Central memory CD8-positive, alpha-beta T cell (primary cell): ENCODE data around the gene SPATA2.
"Not testable (repeated sequence)": the region's sequence is repeated elsewhere in the genome, so short reads cannot be mapped to it uniquely, and the experiment has no call there.

Experiments used
- ATAC-seq: fragments of 150-1000 bp; cut with Tn5 transposase; replicated peaks from 2 replicates; pipeline ENCODE4 v1.10.0; 2022; ENCODE audit warnings: mild to moderate bottlenecking, moderate FRiP score, moderate number of reproducible peaks; ENCODE audit not compliant: poor library complexity, severe bottlenecking; ENCODE audit errors: extremely low read depth
- DNase-seq, 2 donors: peaks; one replicate each; pipeline ENCODE4 v3.0.0; 2021; ENCODE audit warnings: low spot score in 2 of 2
- H3K27ac Mint-ChIP-seq: one replicate; pipeline ENCODE4 v1.8.0; 2022; ENCODE audit warnings: low read depth, mild to moderate bottlenecking, moderate library complexity, mixed read lengths
- H3K27me3 Mint-ChIP-seq: one replicate; pipeline ENCODE4 v1.8.0; 2022; ENCODE audit warnings: mixed read lengths
- H3K36me3 Mint-ChIP-seq: one replicate; pipeline ENCODE4 v1.8.0; 2022; ENCODE audit warnings: mild to moderate bottlenecking, moderate library complexity, mixed read lengths; ENCODE audit not compliant: insufficient read depth
- H3K4me1 Mint-ChIP-seq: one replicate; pipeline ENCODE4 v1.8.0; 2022; ENCODE audit warnings: mixed read lengths
- H3K4me3 Mint-ChIP-seq: one replicate; pipeline ENCODE4 v1.8.0; 2022; ENCODE audit warnings: mild to moderate bottlenecking, moderate library complexity, mixed read lengths
- H3K9me3 Mint-ChIP-seq: one replicate; pipeline ENCODE4 v1.8.0; 2022; ENCODE audit warnings: mixed read lengths

Gene SPATA2

GRCh38 chr20:49866051-49866450 lies 49.3 kb downstream of the SPATA2 start:
- Mint-ChIP-seq H3K36me3 (peaks cover 30% of the 10 kb centered on the region), H3K4me1 (peaks cover 4% of the 10 kb centered on the region)
- ATAC-seq: no peak

GRCh38 chr20:49865559-49865958 lies 49.8 kb downstream of the SPATA2 start:
- no peak for ATAC-seq
- DNase-seq: no peak
- Mint-ChIP-seq H3K27me3 (no peaks in the 10 kb centered on the region), H3K27ac (no peak overlapping the region), H3K36me3 (peaks cover 30% of the 10 kb centered on the region), H3K4me3 (no peak overlapping the region), H3K9me3 (no peaks in the 10 kb centered on the region), H3K4me1 (peaks cover 4% of the 10 kb centered on the region)

More at GRCh38 chr20:49866051-49866450, 49.3 kb downstream of the SPATA2 start:
- H3K9me3 Mint-ChIP-seq: no peaks in the 10 kb centered on the region
- no peaks in the 10 kb centered on the region for H3K27me3 Mint-ChIP-seq
- no peak for DNase-seq
- H3K4me3 Mint-ChIP-seq: no peak overlapping the region
- H3K27ac Mint-ChIP-seq: no peak overlapping the region

- DNase-seq: no peak
- no peaks in the 10 kb centered on the region for H3K27me3 Mint-ChIP-seq
- no peaks in the 10 kb centered on the region for H3K9me3 Mint-ChIP-seq
- peaks cover under 1% of the 10 kb centered on the region for H3K4me1 Mint-ChIP-seq
- no peak overlapping the region for H3K4me3 Mint-ChIP-seq
- H3K36me3 Mint-ChIP-seq: peaks cover 28% of the 10 kb centered on the region
- no peak for ATAC-seq
- H3K27ac Mint-ChIP-seq: no peak overlapping the region
Measured at GRCh38 chr20:49863666-49864065, 51.7 kb downstream of the SPATA2 start.

- Mint-ChIP-seq H3K4me1 (no peaks in the 10 kb centered on the region), H3K27me3 (no peaks in the 10 kb centered on the region), H3K4me3 (no peak overlapping the region), H3K27ac (peak overlapping the region; percentile 51), H3K9me3 (no peaks in the 10 kb centered on the region), H3K36me3 (peaks cover 30% of the 10 kb centered on the region)
- no peak for ATAC-seq
- DNase-seq: no peak
Measured at GRCh38 chr20:49862607-49863200, 52.6 kb downstream of the SPATA2 start.

- H3K27ac Mint-ChIP-seq: peak overlapping the region; percentile 80
- not testable (repeated sequence) for H3K27me3 Mint-ChIP-seq, DNase-seq, H3K4me1 Mint-ChIP-seq, ATAC-seq, H3K9me3 Mint-ChIP-seq, H3K4me3 Mint-ChIP-seq
- peaks cover 29% of the 10 kb centered on the region for H3K36me3 Mint-ChIP-seq
Measured at GRCh38 chr20:49861232-49861631, 54.1 kb downstream of the SPATA2 start.

GRCh38 chr20:49859807-49860206 lies 55.5 kb downstream of the SPATA2 start:
- ATAC-seq: no peak
- Mint-ChIP-seq H3K27ac (peak overlapping the region; percentile 19), H3K4me3 (no peak overlapping the region), H3K36me3 (peaks cover 26% of the 10 kb centered on the region), H3K4me1 (no peaks in the 10 kb centered on the region), H3K27me3 (no peaks in the 10 kb centered on the region), H3K9me3 (no peaks in the 10 kb centered on the region)
- DNase-seq: no peak

- no peaks in the 10 kb centered on the region for H3K9me3 Mint-ChIP-seq
- no peak for DNase-seq
- no peaks in the 10 kb centered on the region for H3K4me1 Mint-ChIP-seq
- no peaks in the 10 kb centered on the region for H3K27me3 Mint-ChIP-seq
- no peak overlapping the region for H3K27ac Mint-ChIP-seq
- no peak for ATAC-seq
- peaks cover 24% of the 10 kb centered on the region for H3K36me3 Mint-ChIP-seq
- H3K4me3 Mint-ChIP-seq: no peak overlapping the region
Measured at GRCh38 chr20:49859011-49859410, 56.3 kb downstream of the SPATA2 start.

- Mint-ChIP-seq H3K4me3 (no peak overlapping the region), H3K9me3 (no peaks in the 10 kb centered on the region), H3K27me3 (no peaks in the 10 kb centered on the region), H3K4me1 (no peaks in the 10 kb centered on the region), H3K27ac (no peak overlapping the region), H3K36me3 (peaks cover 31% of the 10 kb centered on the region)
- DNase-seq: no peak
- ATAC-seq: no peak
Measured at GRCh38 chr20:49858076-49858585, 57.2 kb downstream of the SPATA2 start.

- Mint-ChIP-seq H3K9me3 (no peaks in the 10 kb centered on the region), H3K4me1 (no peaks in the 10 kb centered on the region), H3K36me3 (peaks cover 34% of the 10 kb centered on the region), H3K4me3 (no peak overlapping the region), H3K27me3 (no peaks in the 10 kb centered on the region), H3K27ac (no peak overlapping the region)
- ATAC-seq: no peak
- DNase-seq: no peak
Measured at GRCh38 chr20:49856904-49857303, 58.4 kb downstream of the SPATA2 start.

GRCh38 chr20:49854190-49854875 lies 61.0 kb downstream of the SPATA2 start:
- Mint-ChIP-seq H3K27ac (peak overlapping the region; percentile 25), H3K4me1 (peaks cover 5% of the 10 kb centered on the region), H3K36me3 (peaks cover 45% of the 10 kb centered on the region), H3K4me3 (no peak overlapping the region), H3K27me3 (no peaks in the 10 kb centered on the region), H3K9me3 (no peaks in the 10 kb centered on the region)
- DNase-seq (no peak), ATAC-seq (no peak)

- no peak for ATAC-seq
- DNase-seq: no peak
- peaks cover 44% of the 10 kb centered on the region for H3K36me3 Mint-ChIP-seq
- no peak overlapping the region for H3K4me3 Mint-ChIP-seq
- peak overlapping the region; percentile 25 for H3K27ac Mint-ChIP-seq
- peaks cover 5% of the 10 kb centered on the region for H3K4me1 Mint-ChIP-seq
- no peaks in the 10 kb centered on the region for H3K27me3 Mint-ChIP-seq
- no peaks in the 10 kb centered on the region for H3K9me3 Mint-ChIP-seq
Measured at GRCh38 chr20:49853640-49854039, 61.7 kb downstream of the SPATA2 start.
